G401 (cell line): Measurements from ENCODE around the gene HAPLN2. TPM values are rescaled to one million over a fixed set of nuclear protein-coding genes. Genes with fewer than 3 reads are reported as not detected.
"Not testable (repeated sequence)": the region's sequence is repeated elsewhere in the genome, so short reads cannot be mapped to it uniquely, and the experiment has no call there.

Experiments used
- DNase-seq: peaks from one replicate; pipeline ENCODE4 v3.0.0-alpha.2; 2015; ENCODE audit warnings: low spot score
- in situ Hi-C: cut with HindIII; loops from 2 replicates; pipeline ENCODE4 v1.10.0; 2016; ENCODE audit warnings: low sequenced_read_pairs, mixed read lengths
- total RNA-seq: library from RNA; depleted of rRNA; stranded (reverse); fragments of >200 nt; shearing (Covaris generic); gene quantifications from 2 replicates; pipeline ENCODE4 v1.2.3, GENCODE V29; 2014

The HAPLN2 gene
- total RNA-seq, 1 experiment from 2014 or later = 0.44 TPM

DNA sequence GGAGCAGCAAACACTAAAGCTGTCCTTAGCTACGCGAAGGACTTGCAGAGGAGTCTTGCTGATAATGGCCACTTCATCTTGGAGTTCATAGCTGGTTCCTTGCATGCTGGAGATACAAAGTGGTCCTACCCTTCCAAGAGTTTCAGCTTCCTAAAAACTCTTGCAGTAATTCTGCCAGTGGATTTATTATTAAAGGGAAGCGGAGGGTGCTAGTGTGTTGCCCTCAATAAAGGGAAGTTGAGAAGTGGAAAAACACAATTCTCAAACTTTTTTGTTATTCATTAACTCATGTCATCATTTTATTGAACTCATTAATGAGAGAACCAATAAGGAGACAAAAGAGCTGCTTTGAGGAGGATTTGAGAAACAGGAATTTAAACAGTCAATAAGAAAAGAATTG, 6.5 kb upstream of the HAPLN2 start:
- in situ Hi-C loops = no loop called here

DNA sequence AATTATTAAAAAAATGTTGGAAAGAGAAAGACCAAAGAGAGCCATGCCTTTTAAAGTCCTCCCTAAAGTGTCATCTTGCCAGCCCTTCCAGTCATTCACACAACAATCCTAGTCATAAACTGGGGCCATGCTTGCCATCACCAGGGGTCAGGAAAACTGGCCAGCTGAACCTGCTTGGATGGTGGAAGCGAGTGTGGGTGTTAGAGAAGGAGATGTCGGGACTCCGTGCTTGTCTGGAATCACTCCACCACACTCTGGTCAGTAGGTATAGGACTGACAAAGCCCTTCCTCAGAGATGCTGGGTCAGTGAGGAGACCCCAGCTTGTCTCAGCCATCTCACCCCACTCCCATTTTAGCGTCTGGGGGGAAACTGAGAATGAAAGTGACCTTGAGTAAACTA, 3.3 kb upstream of the HAPLN2 start:
- DNase-seq = no peak
- in situ Hi-C loops = no loop called here

More for the DNA sequence above, 6.5 kb upstream of the HAPLN2 start:
- DNase-seq = no peak

DNA sequence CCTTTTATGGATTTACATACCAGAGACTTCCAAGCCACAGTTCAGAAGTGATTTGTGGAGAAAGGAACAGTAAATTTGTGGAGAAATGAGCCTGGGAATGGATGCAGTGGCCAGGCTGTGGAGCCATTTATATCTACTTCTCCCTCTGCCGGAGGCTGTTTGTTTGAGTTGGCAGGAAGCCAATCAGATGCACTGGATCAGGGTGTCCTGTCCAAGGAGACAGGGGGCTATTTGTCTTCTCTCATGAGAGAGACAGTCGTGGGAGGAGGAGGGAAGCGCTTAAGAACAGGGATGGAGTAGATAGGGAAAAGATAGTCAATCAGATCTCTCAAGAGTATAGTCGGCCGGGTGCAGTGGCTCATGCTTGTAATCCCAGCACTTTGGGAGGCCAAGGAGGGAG, 2.8 kb upstream of the HAPLN2 start:
- peak; percentile 40 for DNase-seq
- in situ Hi-C loops = no loop called here

DNA sequence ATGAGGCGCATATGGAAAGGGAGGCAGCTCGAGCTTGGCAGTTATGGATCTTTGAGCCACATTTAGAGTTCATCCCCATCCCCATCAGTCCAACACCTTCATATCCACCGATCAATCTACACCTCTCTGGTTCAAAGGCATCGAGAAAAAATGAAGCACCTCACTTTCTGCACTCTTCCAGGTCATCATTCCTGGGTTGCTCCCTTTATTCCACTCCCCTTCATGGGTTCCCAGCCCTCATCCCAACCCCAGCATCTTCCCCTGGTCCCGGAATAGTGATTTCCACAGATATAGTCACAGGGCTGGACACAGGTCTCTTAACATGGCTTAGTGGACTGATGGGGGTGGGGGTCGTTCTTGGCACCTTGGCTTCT, 354 bp downstream of the HAPLN2 start:
- in situ Hi-C loops = no loop called here
- DNase-seq = no peak

DNA sequence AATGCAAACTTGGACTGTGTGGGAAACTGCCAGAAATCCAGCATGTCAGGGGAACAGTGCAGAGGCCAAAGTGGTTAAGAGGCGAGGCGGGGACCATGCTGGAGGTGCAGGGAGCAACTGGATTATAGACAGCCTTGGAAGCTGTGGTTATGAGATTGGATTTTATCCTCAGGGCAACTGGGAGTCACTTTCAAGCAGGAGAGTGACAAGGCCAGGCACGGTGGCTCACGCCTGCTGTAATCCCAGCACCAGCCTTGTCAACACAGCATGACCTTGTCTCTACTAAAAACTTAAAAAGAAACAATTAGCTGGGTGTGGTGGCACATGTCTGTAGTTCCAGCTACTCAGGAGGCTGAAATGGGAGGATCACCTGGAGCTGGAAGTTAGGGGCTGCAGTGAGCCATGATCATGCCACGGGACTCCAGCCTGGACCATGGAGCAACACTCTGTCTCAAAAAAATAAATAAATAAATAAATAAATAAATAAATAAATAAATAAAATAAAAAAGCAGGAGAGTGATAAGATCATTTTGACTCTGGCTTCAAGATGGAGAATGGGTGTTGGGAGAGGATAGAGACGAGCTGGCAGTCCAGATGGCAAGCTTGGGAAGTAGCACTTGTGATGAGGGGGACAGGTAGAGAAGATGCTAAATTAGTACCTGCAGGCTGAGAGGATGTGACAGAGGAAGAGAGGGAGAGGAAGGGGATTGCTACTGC, 3.5 kb downstream of the HAPLN2 start:
- DNase-seq = no peak
- in situ Hi-C loops = no loop called here

DNA sequence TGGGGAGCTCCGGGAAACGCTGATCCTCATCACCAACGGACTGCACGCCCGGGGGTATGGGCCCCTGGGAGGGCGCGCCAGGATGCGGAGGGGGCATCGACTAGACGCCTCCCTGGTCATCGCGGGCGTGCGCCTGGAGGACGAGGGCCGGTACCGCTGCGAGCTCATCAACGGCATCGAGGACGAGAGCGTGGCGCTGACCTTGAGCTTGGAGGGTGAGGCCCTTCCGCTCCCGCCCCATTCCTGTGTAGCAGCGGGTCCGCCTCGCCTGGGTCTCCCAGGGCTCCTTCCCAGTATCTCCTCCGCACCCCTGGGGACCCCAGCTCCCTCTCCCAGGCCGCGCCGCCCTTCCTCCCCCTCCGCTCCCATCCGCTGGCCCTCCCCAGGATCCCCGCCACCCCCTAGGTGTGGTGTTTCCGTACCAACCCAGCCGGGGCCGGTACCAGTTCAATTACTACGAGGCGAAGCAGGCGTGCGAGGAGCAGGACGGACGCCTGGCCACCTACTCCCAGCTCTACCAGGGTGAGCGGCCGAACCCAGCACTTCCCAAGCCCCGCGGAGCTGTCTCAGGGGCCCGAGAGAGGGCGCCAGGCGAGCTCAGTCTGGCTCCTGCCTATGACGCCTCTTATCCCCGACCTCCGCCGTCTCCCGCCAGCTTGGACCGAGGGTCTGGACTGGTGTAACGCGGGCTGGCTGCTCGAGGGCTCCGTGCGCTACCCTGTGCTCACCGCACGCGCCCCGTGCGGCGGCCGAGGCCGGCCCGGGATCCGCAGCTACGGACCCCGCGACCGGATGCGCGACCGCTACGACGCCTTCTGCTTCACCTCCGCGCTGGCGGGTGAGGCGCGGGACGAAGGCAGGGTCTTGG, 5.0 kb downstream of the HAPLN2 start:
- in situ Hi-C loops = no loop called here
- peak; percentile 64 for DNase-seq

DNA sequence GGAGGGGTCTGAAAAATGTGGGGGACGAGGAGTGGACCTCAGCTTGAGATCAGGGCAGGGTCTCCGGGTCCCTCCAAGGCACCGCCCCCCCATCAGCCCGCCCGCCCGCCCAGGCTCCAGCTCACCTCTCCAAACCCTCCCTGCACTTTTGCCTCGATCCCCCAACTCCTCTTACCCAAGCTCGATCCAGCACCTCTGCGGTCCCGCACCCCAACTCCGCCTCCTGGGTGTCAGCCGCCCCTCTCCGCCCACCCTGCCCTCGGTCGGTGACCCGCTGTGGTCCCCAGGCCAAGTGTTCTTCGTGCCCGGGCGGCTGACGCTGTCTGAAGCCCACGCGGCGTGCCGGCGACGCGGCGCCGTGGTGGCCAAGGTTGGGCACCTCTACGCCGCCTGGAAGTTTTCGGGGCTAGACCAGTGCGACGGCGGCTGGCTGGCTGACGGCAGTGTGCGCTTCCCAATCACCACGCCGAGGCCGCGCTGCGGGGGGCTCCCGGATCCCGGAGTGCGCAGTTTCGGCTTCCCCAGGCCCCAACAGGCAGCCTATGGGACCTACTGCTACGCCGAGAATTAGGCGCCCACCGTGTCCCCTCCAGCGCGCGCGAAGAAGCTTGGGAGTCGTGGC, 5.7 kb downstream of the HAPLN2 start:
- in situ Hi-C loops = no loop called here
- no peak for DNase-seq

DNA sequence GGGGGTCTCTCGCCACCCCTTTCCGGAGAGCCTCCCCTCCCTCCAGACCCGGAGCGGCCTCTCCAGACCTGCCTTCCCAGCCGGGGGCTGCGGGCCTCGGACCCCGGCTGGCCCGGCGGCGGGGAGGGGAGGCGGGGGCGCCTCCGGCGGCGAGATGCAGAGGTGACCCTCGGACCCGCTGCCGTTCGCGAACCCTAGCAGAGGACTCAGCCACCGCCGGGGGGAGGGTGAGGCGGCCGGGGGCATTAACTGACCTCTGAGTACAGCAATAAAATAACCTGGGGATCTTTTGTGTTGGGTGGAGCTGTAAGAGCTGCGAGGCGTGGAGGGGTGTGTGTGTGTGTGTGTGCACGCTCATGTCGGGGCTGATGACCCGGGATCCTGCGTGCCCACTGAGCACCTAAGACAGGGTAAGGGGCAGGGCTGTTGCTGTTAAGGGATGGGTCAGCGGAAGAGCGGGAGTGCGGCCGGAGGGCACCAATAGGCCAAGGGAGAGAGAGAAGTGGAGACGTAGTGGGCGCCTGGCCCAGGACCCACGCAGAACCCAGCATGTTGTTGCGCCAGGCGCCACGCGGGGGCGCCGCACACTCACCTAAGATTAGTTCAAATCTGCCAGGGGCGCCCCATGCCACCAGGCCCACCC, 6.3 kb downstream of the HAPLN2 start:
- in situ Hi-C loops = no loop called here
- peak; percentile 74 for DNase-seq

DNA sequence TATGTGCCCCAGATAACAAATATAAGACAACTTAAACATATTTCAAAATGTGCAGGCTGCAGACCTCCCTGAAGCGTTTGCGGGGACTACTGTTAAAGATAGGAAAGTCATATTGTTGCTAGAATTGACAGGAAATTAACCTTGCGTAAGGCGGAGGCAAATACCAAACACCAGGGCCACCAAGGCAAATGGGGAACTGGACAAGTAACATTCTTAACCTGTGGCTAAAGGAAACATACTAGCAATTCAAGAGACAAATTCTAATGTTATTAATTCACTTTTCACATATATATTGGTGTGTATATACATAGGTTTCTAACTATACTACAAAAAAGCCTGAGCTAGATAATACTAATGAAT, 6.8 kb downstream of the HAPLN2 start:
- DNase-seq = no peak
- in situ Hi-C loops = no loop called here

DNA sequence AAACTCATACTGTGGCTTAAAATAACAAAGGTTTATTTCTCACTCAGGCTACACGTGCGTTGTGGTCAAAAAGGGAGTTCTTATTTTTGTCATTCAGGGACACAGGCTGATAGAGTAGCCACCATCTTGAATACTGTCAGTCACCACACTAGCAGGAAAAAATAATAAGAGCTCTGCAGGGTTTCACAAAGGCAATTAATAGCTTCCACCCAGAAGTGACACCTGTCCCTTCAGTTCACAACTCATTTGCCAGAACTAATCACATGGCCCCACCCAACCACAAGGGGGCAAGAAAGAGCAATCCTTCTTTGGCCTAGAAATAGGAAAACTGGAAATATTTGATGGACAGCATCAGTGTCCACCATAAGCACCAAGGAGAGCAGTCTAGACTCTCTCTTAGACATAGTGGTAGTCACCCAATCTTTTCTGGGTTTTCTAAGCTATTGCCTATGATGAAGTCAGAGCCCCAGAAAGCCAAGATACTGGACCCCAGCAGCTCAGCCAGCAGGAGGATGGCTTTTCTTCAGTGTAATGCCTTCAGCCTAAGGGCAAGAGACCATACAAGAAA, 8.2 kb downstream of the HAPLN2 start:
- DNase-seq = peak; percentile 54
- in situ Hi-C loops = no loop called here

DNA sequence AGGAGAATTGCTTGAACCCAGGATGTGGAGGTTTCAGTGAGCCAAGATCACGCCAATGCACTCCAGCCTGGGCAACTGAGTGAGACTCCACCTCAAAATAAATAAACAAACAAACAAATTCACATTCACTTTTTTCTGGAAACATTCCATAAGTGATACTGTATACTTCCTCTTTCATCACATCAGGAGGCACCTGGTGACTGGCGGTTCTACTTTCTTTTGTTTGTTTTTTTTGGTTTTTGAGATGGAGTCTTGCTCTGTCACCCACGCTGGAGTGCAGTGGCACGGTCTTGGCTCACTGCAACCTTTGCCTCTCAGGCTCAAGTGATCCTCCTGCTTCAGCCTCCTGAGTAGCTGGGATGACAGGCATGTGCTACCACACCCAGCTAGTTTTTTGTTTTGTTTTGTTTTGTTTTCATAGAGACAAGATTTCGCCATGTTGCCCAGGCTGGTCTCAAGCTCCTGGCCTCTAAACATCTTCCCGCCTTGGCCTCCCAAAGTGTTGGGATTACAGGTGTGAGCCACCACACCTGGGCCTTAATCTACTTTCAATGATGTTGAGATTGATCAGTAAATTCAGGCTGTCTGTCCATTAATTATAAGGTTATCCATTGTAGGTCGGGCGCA, 10.7 kb downstream of the HAPLN2 start:
- DNase-seq = no peak
- in situ Hi-C loops = no loop called here

DNA sequence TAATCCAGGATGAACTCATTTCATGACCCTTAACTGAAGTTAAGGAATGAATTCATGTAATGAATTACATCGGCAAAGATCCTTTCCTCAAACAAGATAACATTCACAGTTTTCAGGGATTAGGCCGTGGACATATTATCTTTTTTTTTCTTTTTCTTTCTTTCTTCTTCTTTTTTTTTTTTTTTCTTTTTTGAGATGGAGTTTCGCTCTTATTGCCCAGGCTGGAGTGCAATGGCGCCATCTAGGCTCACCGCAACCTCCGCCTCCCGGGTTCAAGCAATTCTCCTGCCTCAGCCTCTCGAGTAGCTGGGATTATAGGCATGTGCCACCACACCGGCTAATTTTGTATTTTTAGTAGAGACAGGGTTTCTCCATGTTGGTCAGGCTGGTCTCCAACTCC, 11.9 kb downstream of the HAPLN2 start:
- DNase-seq, in situ Hi-C loops: not testable (repeated sequence)

DNA sequence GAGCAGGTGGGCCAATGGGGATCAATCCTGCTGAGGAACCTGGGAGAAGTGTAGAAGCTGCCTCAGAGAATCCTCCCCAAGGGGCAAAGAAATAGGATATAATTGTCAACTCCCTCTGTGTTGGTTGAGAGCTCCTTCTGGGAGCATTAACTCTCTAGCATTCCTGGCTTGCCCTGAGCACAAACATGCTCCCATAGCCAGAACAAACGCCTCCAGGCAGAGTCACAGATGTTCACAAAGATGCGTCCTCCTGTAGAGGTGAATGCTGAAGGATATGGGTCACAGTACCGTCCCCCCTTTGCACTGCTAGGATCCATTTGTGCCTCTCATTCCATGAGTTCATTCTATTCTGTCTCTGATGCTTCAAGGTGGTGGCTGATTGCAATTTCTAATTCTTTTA, 13.1 kb downstream of the HAPLN2 start:
- in situ Hi-C loops = no loop called here
- no peak for DNase-seq

DNA sequence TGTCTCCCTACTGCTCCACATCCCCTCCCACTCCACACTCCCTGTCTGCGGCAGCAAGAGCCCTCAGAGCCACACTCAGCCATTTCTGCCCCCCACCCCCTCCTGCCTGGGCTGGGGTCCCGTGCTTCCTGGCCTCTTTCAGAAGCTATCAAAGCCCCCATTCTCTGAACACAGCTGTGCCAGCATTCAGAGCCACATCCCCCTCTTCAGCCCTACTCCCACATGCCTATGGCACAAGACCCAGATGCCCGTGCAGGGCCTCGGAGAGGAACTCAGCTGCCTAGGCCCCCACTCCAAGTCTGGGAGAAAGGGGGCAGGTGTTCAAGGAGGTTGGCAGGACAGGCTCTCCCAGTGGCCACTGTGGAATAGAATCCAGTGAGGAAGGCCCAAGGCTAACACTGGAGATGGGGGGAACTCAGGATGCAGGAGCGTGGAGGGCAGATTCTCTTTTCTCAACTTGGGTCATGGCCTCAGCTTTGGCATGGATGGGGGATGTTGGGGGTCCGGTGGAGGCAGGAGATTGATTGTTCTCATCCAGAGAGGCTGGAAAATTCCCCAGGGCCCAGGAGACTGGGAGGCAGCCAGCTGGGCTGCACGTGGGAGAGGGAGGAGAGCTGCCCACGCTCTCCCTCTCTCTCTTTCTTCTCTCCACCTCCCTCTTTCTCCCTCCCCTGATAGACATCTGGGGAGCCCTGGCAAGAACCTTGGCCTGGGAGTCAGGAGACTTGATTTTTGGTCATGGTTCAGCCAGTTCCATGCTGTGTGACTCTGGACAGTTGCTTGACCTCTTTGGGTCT, 19.2 kb downstream of the HAPLN2 start:
- in situ Hi-C loops = no loop called here
- no peak for DNase-seq

DNA sequence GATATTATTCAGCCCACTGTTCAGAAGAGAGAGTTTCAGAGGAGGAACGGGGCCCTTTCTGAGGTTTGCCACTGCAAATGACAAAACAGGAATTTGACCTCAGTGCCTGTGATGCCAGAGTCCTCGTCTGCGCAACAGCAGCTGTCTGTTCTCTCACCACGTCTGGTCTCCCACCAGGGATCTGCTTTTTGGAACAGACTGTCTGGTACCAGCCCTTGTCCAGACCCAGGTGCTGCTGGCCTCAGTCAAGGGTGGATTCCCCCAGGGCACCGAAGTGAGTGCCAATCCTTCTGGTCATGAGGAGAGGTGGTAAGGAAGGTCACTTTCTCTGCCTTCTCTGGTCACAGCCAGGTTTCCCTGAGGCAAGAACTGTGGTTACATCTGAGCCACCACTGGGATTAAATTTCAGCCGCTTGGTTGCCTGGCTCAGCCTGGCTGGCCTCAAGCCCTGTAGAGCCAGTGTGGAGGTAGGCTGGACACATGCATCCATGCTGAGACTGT, 20.4 kb downstream of the HAPLN2 start:
- in situ Hi-C loops = no loop called here
- no peak for DNase-seq

DNA sequence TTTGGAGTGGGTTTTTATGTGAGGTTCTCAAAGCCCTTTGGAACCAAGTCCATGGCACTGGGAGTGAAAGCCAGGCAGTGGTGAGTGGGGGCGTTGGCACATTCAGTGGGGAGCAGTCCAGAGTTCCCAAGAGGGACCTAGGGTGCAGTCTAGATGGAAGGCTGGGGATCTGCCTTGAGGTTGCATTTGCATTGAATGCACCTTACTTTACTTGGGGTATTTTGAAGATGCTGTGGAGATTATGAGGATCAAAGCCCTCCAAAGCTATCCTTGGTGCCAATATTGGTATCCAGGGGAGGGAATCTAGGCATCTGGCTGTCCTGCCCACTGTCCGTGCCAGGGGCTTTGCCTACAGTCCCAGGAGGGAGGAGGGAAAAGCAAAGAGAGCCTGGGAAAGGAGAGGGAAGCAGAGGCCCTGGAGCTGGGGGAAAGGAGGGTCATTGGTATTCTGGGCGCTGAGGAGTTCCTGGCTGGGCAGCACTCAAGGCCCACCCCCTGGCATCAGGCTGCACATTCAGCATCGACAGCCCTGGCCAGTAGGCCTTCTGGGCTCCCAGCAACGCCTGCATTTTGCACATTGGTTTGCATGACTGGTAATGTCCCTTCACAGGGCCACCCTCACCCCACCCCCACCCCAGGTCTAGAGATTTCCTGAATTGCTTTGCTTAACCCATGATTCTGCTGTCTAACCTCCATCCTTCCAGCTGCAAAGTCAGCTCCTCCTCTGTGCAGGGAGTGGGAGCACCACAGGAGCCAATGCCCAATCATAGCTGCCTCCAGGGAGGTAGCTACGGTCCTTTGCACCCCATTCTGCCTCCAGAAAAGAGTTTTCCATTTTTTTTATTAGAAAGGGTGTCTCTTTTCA, 21.9 kb downstream of the HAPLN2 start:
- in situ Hi-C loops = no loop called here
- DNase-seq = no peak

DNA sequence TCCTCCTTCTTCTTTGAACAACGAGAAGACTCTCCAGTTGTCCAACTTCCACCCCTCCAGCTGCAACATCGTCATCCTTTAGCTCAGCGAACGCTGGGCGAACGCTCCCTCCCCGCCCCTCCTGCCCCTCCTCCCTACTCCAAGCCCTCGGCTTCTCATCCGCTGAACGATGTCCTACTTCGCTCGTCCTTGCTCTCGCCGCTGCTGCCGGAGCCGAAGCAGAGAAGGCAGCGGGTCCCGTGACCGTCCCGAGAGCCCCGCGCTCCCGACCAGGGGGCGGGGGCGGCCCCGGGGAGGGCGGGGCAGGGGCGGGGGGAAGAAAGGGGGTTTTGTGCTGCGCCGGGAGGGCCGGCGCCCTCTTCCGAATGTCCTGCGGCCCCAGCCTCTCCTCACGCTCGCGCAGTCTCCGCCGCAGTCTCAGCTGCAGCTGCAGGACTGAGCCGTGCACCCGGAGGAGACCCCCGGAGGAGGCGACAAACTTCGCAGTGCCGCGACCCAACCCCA, 22.6 kb downstream of the HAPLN2 start, which contains the start of gene BCAN:
Gene BCAN, plus strand, starts transcription at position 357 of the 504 bp plus-strand sequence. CDS start 3,938 bp downstream, outside the sequence.
- in situ Hi-C loops = no loop called here
- no peak for DNase-seq
